NCI-H1092 treated with DMSO at 0.1 percent for 48 hours (cell line): ENCODE data around the gene OR6Q1.
A peak's percentile ranks its signal among the peaks of the same experiment; 100 is the strongest.

Experiments
- DNase-seq: peaks from one replicate; lab custom pipeline; 2025; lab: John Stamatoyannopoulos, UW

The OR6Q1 gene

DNA sequence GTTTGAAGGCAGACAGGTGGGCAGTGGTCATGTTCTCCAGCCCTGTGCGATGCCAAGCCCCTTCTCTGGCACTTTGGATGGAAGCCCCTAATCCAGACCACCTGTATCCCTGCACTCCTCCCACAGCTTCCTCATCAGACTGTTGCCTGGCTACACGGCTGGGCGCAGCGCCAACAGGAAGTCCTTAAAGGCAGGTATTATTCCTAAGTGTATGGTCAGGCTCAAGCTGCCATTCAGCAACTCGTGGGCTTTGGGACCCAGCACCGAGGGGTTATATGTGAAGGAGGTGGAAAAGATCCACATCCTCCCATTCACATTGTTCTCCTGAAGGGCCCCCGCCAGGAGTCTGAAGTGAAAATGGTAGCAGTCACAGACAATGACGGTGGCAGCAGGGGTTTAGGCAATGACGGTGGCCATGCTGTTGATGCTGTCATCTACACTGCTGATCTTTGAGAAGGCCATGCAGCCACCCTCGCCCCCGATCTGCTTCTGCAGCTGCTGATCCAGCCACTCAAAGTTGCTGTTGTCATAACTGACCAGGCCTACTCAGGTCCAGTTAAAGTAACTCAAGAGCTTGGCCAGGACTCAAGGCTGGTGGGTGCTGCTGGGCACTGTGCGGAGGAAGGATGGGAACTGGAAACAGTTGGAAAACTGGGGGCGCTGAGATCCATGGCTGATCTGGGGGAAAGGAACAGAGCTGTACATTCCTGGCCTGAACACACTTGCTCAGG lies 27.7 kb downstream of the OR6Q1 start:
- peak; percentile 96 for DNase-seq

DNA sequence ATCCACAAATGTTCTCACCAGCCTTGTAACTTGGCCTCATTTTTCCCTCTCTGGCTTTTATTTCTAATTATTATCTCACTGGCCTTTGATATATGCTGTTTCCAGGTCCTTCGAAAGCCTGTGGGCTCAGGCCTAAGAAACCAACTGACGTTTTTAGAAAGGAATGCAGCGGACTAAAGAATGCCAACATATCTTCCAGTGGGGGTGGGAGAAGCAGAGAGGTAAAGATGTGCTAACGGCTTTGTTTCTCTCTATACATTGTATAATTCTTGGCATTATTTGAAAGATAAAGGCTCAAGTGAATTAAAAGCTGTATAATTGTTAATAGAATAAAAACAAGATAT lies 28.2 kb downstream of the OR6Q1 start:
- peak; percentile 40 for DNase-seq

DNA sequence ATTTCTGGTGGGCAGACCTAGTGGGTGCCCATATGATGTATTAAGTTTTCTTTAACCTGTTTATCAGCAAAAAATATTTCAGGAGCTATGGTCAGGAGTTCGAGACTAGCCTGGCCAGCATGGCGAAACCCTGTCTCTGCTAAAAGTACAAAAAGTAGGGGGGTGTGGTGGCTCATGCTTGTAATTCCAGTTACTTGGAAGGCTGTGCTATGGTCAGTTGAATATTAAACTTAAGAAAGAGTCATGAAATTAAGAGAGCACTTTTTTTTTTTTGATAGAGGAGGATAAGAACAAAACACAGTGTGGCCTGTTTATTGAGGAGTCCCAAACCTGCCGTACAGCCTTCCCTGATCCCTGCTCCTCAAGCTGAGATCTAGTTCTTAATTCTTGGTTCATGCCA lies 29.8 kb downstream of the OR6Q1 start:
- no peak for DNase-seq

DNA sequence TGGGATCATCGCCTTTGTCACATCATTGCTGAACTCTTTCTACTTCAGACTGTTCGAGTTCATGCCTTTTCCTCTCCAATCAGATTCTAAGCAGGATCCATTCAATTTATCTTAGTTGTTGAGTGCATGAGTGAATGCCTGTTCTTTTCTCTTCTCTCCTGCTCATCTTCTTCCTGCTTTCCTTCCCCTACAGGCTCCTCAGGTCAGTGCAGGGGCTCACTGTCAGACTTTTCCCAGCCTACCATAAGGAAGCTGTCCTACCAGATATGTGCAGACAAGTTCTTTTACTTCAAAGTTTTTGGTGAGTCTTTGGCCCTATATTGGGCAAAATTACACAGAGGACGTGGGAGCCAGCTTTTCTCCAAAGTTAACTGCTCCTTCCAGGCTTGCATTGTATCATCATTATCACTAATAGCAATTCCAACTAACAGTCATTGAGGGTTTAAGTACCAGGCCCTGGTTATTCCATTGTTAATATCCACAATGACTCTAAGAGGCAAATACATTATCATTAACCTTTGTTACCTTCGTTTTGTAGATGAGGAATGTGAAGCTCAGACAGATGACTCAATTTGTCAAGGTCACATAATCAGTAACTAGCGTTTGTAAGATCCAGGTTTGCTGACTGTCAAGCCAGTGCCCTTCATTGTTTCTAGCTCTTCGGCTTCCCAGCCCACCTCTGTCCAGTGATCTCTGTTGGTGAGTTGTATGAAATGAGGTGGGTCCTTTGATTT lies 30.4 kb downstream of the OR6Q1 start:
- no peak for DNase-seq

DNA sequence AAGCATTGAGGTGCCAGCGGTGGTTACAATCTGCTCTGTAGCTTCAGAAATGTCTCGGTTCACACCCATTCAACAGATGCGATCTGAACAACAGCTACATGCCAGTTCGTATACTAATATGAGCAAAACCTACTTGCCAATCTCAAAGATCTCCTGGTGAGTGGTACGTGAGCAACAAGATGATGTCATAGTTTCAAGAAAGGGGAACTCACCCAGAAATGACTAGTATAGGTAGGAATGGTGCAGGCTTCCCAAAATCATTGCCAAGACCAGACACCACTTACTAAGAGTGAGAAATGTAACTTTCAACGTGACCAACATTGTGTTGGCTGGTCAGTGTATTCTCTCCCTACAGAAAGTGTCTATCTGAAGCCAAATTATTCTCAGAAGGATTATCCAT lies 31.1 kb downstream of the OR6Q1 start:
- no peak for DNase-seq

DNA sequence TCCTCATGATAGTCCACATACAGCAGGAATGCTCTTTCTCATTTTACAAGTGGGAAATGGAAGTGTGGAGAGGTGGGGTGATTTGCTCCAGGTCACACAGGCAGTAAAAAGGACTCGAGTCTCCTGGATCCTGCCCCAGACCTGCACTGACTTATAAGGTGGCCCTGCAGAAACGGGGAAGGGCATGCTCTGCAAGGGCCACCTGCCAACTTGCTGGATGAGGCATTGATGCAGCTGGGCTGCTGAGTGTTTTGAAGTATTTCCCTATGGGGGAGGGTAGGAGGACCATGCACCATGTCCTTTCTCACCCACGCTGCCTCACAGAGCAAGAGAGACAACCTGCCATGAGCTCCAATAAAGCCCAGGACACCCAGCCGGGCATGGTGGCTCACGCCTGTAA lies 36.9 kb downstream of the OR6Q1 start:
- DNase-seq, result no peak

DNA sequence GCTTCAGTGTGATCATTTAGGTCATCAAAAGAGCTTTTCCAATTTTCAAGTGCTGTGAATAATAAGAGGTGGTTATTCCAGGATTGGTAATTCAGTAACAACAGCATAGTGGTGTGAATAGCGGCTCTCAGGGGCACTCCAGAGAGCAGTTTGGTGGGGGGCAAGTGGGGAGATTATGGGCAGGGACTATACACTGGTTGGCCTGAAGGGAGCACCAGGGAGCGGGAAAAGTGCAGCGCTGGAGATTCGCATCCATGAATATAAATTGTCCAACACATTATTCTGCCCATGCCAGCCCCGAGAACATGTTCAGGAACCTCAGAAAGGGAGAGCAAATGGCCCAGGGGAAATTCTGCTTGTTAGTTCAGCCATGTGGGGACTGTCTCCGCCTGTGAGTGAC lies 37.9 kb downstream of the OR6Q1 start:
- DNase-seq, result no peak

DNA sequence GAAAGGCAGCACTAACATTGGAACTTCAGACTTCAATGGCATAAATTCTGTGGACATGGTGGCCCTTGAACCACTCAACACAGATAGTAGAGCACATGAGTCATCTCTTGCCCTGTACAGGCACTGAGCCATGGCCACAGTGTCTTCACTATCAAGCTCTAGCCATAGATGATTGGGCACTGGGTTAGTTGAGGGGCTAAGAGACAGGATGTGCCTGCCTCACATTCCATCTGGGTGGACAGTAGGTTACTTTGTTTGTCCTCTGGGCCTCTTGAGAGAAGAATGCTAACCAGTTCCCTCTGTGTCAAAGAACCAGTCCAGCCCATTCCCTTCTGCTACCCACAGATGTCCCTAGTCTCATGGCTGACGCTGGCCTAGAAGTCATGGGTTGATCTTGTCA lies 39.8 kb downstream of the OR6Q1 start:
- no peak for DNase-seq

DNA sequence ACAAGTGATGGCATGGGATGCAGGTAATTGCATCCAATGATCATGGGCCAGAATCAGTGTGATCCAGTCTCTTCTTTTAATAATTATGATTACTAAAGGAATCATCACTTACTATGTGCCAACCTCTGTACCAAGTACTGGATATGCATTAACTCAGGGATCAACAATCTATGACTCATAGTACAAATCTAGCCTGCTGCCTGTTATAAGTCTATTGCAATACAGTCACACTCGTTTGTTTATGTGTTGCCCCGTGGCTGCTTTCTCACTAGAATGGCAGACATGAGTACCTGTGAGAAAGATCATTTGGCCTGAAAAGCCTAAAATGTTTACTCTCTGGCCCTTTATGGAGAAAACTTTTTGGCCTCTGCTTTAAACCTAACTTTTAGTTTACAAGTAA lies 45.0 kb downstream of the OR6Q1 start:
- DNase-seq, result no peak
